A673 (cell line): ENCODE measurements around the gene C1QTNF9B. TPM values are rescaled to one million over a fixed set of nuclear protein-coding genes. Genes with fewer than 3 reads are reported as not detected.
"Not testable (repeated sequence)": the region's sequence is repeated elsewhere in the genome, so short reads cannot be mapped to it uniquely, and the experiment has no call there.

Experiments used
- BruUV-seq: library from RNA; stranded (reverse); fragments of 400-500 nt; replicated peaks from 2 replicates; lab custom pipeline; 2021; lab: Mats Ljungman, UMichigan
- CTCF ChIA-PET: fragments of 300-600 bp; sonication (Branson Sonifier 250); formaldehyde crosslinking; loops from one replicate; lab custom pipeline; 2022; ENCODE audit warnings: antibody characterized with exemption; lab: Charles Lee
- POLR2A ChIA-PET: fragments of 300-600 bp; sonication (Branson Sonifier 250); formaldehyde crosslinking; loops from one replicate; lab custom pipeline; 2022; ENCODE audit warnings: antibody characterized with exemption; ENCODE audit not compliant: low non-redundant PET; lab: Charles Lee
- DNase-seq: peaks from one replicate; pipeline ENCODE4 v3.0.0-alpha.2; 2015; ENCODE audit warnings: low spot score
- H3K27ac ChIP-seq: fragments of 200-600 bp; sonication (generic); 2 replicates; pipeline ENCODE4 v1.5.1; 2016; ENCODE audit warnings: mixed run types, low read depth, mild to moderate bottlenecking, mixed read lengths, antibody characterized with exemption, low read length; ENCODE audit not compliant: poor library complexity, severe bottlenecking
- H3K27me3 ChIP-seq: fragments of 200-600 bp; sonication (generic); replicated peaks from 2 replicates; pipeline ENCODE4 v1.6.1; 2017; ENCODE audit warnings: mixed run types, low read depth, mild to moderate bottlenecking, mixed read lengths, antibody characterized with exemption, low read length; ENCODE audit not compliant: insufficient read depth, poor library complexity
- H3K36me3 ChIP-seq: fragments of 200-600 bp; sonication (generic); 2 replicates; pipeline ENCODE4 v1.6.1; 2016; ENCODE audit warnings: mixed run types, mild to moderate bottlenecking, mixed read lengths, antibody characterized with exemption, low read length; ENCODE audit not compliant: insufficient read depth, poor library complexity, severe bottlenecking
- H3K4me1 ChIP-seq: fragments of 200-600 bp; sonication (generic); 2 replicates; pipeline ENCODE4 v1.6.1; 2017; ENCODE audit warnings: mixed run types, mild to moderate bottlenecking, mixed read lengths, antibody characterized with exemption, low read length; ENCODE audit not compliant: insufficient read depth, poor library complexity, severe bottlenecking
- H3K4me3 ChIP-seq: fragments of 200-600 bp; sonication (generic); 2 replicates; pipeline ENCODE4 v1.5.1; 2016; ENCODE audit warnings: low read depth, mixed run types, mild to moderate bottlenecking, mixed read lengths, low read length; ENCODE audit not compliant: poor library complexity, severe bottlenecking
- H3K9me3 ChIP-seq: fragments of 200-600 bp; sonication (generic); 2 replicates; pipeline ENCODE4 v1.6.1; 2016; ENCODE audit warnings: mixed run types, low read depth, mild to moderate bottlenecking, mixed read lengths, antibody characterized with exemption, low read length; ENCODE audit not compliant: poor library complexity, severe bottlenecking
- CTCF ChIP-seq: fragments of 300-800, 200-600 bp; sonication (generic); conservative IDR thresholded peaks from 2 replicates; pipeline ENCODE4 v1.5.1; 2017; ENCODE audit warnings: low read depth, mild to moderate bottlenecking, antibody characterized with exemption, low read length, moderate library complexity, mixed read lengths
- EZH2 ChIP-seq: fragments of 200-600 bp; sonication (generic); IDR thresholded peaks from 2 replicates; pipeline ENCODE4 v1.6.1; 2017; ENCODE audit warnings: borderline replicate concordance, low read depth, mild to moderate bottlenecking, mixed read lengths, antibody characterized with exemption, low read length; ENCODE audit not compliant: poor library complexity, severe bottlenecking
- intact Hi-C: fragments of 100-400 bp; cut with micrococcal nuclease; formaldehyde crosslinking; loops from one replicate; pipeline ENCODE4 v1.10.0; 2022; ENCODE audit not compliant: unreplicated experiment
- total RNA-seq: library from RNA; stranded (reverse); gene quantifications from 2 replicates; pipeline ENCODE4 v1.2.3, GENCODE V29; 2021

The C1QTNF9B gene
- total RNA-seq, 1 experiment from 2014 or later: not detected

- CTCF ChIA-PET: interaction anchor here (1.4 kb wide), 1 partner anchor 70 kb away, joined by 3 read pairs; no protein-coding TSS in a partner anchor
- POLR2A ChIA-PET: interaction anchor here (0.7 kb wide), 1 partner anchor 449 kb away, joined by 3 read pairs; no protein-coding TSS in a partner anchor
Observed at GRCh38 chr13:23889615-23890607, 7.4 kb downstream of the C1QTNF9B start.

GRCh38 chr13:23888658-23889614 is 8.4 kb downstream of the C1QTNF9B start, which contains the start of gene MIPEP:
MIPEP (minus strand) TSS chr13:23889400; CDS start chr13:23889320, 80 bp downstream.
- Histone ChIP-seq H3K27me3 (no peaks in the 10 kb centered on the region), H3K36me3 (peaks cover 6% of the 10 kb centered on the region), H3K4me3 (peak within 1 kb of the TSS; percentile 88), H3K4me1 (peaks cover 4% of the 10 kb centered on the region), H3K27ac (peak within 1 kb of the TSS; percentile 74), H3K9me3 (no peaks in the 10 kb centered on the region)
- no TSS peak for BruUV-seq
- ChIA-PET CTCF (interaction anchor here (0.6 to 1.4 kb wide), 2 partner anchors 71 to 340 kb away, joined by 3 read pairs; no protein-coding TSS in a partner anchor), POLR2A (interaction anchor here (0.7 kb wide), 1 partner anchor 450 kb away, joined by 3 read pairs; no protein-coding TSS in a partner anchor)
- intact Hi-C loops: loop anchor here (5.0 kb wide), 1 partner anchor 422 kb away; no protein-coding TSS in a partner anchor
- TF ChIP-seq CTCF (peak; percentile 88), EZH2 (no peak)
- DNase-seq: peak; percentile 98

More at GRCh38 chr13:23889615-23890607, 7.4 kb downstream of the C1QTNF9B start:
- Histone ChIP-seq H3K4me3 (peak overlapping the region; percentile 88), H3K27ac (no peak overlapping the region), H3K27me3 (no peaks in the 10 kb centered on the region), H3K9me3 (no peaks in the 10 kb centered on the region), H3K4me1 (peaks cover 4% of the 10 kb centered on the region), H3K36me3 (peaks cover 2% of the 10 kb centered on the region)
- TSS peak; percentile 56 for BruUV-seq
- no peak for TF ChIP-seq EZH2
- TF ChIP-seq CTCF: peak; percentile 52
- DNase-seq: peak; percentile 41
- intact Hi-C loops: loop anchor here (5.0 kb wide), 1 partner anchor 423 kb away; no protein-coding TSS in a partner anchor

GRCh38 chr13:23884361-23884760 is 12.9 kb downstream of the C1QTNF9B start:
- H3K4me3 ChIP-seq, POLR2A ChIA-PET, intact Hi-C loops, H3K27ac ChIP-seq, H3K36me3 ChIP-seq, H3K4me1 ChIP-seq, H3K9me3 ChIP-seq, DNase-seq, CTCF ChIA-PET, H3K27me3 ChIP-seq, BruUV-seq: not testable (repeated sequence)
